Measurements from ENCODE around the gene DLGAP4.

DNA sequence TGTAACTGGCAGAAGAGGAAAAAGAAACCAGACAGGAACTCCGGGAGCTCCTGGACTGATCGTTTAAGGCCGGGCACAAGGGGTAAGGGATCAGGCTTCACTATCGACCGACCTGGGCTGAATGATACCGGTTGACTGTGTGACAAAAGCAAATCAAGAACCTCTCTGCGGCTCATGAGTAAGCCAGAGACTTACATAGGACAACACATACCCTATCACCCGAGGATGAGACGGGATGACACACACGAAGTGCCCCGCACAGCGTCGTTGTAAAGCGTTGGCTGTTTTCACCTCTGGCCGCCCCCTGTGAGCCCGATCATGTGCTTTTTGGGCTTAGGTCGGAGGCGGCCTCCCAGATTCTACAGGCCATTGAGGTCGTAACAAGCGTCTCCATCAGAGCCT is 266.6 kb downstream of the DLGAP4 start:
- TF ChIP-seq, protein P1, sequence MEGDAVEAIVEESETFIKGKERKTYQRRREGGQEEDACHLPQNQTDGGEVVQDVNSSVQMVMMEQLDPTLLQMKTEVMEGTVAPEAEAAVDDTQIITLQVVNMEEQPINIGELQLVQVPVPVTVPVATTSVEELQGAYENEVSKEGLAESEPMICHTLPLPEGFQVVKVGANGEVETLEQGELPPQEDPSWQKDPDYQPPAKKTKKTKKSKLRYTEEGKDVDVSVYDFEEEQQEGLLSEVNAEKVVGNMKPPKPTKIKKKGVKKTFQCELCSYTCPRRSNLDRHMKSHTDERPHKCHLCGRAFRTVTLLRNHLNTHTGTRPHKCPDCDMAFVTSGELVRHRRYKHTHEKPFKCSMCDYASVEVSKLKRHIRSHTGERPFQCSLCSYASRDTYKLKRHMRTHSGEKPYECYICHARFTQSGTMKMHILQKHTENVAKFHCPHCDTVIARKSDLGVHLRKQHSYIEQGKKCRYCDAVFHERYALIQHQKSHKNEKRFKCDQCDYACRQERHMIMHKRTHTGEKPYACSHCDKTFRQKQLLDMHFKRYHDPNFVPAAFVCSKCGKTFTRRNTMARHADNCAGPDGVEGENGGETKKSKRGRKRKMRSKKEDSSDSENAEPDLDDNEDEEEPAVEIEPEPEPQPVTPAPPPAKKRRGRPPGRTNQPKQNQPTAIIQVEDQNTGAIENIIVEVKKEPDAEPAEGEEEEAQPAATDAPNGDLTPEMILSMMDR (IDR thresholded peaks at IDR 0.05): no peak
- no peak for TF ChIP-seq EP300 (IDR thresholded peaks at IDR 0.05; ENCODE audit: borderline replicate concordance in 1 of 2, low read depth in 1 of 2, low read length in 1 of 2)
- TF ChIP-seq, protein P2, sequence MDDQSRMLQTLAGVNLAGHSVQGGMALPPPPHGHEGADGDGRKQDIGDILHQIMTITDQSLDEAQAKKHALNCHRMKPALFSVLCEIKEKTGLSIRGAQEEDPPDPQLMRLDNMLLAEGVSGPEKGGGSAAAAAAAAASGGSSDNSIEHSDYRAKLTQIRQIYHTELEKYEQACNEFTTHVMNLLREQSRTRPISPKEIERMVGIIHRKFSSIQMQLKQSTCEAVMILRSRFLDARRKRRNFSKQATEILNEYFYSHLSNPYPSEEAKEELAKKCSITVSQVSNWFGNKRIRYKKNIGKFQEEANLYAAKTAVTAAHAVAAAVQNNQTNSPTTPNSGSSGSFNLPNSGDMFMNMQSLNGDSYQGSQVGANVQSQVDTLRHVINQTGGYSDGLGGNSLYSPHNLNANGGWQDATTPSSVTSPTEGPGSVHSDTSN (IDR thresholded peaks at IDR 0.05): no peak
- TF ChIP-seq EZH2phosphoT487 (IDR thresholded peaks at IDR 0.05; ENCODE audit: borderline replicate concordance, low read depth): no peak
- no peak for TF ChIP-seq POLR2AphosphoS5 (IDR thresholded peaks at IDR 0.05; ENCODE audit: low read depth, low read length)
- TF ChIP-seq, protein P3, sequence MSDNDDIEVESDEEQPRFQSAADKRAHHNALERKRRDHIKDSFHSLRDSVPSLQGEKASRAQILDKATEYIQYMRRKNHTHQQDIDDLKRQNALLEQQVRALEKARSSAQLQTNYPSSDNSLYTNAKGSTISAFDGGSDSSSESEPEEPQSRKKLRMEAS (IDR thresholded peaks at IDR 0.05; ENCODE audit: low read depth): no peak
- TF ChIP-seq RXRA (IDR thresholded peaks at IDR 0.05; ENCODE audit: borderline replicate concordance, low read depth): no peak
- no peak for TF ChIP-seq JUND (IDR thresholded peaks at IDR 0.05)
- no peak for TF ChIP-seq TCF12 (IDR thresholded peaks at IDR 0.05)
- no peak for TF ChIP-seq YY1 (IDR thresholded peaks at IDR 0.05; ENCODE audit: low read depth)
- TF ChIP-seq, protein P4, sequence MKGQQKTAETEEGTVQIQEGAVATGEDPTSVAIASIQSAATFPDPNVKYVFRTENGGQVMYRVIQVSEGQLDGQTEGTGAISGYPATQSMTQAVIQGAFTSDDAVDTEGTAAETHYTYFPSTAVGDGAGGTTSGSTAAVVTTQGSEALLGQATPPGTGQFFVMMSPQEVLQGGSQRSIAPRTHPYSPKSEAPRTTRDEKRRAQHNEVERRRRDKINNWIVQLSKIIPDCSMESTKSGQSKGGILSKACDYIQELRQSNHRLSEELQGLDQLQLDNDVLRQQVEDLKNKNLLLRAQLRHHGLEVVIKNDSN (IDR thresholded peaks at IDR 0.05; ENCODE audit: borderline replicate concordance, low read depth): no peak
- TF ChIP-seq GABPA (IDR thresholded peaks at IDR 0.05; ENCODE audit: low read depth): no peak
- no peak for TF ChIP-seq RAD21 (IDR thresholded peaks at IDR 0.05; ENCODE audit: low read length)
- TF ChIP-seq, protein P5, sequence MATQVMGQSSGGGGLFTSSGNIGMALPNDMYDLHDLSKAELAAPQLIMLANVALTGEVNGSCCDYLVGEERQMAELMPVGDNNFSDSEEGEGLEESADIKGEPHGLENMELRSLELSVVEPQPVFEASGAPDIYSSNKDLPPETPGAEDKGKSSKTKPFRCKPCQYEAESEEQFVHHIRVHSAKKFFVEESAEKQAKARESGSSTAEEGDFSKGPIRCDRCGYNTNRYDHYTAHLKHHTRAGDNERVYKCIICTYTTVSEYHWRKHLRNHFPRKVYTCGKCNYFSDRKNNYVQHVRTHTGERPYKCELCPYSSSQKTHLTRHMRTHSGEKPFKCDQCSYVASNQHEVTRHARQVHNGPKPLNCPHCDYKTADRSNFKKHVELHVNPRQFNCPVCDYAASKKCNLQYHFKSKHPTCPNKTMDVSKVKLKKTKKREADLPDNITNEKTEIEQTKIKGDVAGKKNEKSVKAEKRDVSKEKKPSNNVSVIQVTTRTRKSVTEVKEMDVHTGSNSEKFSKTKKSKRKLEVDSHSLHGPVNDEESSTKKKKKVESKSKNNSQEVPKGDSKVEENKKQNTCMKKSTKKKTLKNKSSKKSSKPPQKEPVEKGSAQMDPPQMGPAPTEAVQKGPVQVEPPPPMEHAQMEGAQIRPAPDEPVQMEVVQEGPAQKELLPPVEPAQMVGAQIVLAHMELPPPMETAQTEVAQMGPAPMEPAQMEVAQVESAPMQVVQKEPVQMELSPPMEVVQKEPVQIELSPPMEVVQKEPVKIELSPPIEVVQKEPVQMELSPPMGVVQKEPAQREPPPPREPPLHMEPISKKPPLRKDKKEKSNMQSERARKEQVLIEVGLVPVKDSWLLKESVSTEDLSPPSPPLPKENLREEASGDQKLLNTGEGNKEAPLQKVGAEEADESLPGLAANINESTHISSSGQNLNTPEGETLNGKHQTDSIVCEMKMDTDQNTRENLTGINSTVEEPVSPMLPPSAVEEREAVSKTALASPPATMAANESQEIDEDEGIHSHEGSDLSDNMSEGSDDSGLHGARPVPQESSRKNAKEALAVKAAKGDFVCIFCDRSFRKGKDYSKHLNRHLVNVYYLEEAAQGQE (IDR thresholded peaks at IDR 0.05; ENCODE audit: low read depth, low read length): no peak

Data from SK-N-SH (cell line).